ENCODE results near the gene NUP62CL.
"Not testable (repeated sequence)": the region's sequence is repeated elsewhere in the genome, so short reads cannot be mapped to it uniquely, and the experiment has no call there.

Gene NUP62CL, protein sequence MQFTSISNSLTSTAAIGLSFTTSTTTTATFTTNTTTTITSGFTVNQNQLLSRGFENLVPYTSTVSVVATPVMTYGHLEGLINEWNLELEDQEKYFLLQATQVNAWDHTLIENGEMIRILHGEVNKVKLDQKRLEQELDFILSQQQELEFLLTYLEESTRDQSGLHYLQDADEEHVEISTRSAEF

DNA sequence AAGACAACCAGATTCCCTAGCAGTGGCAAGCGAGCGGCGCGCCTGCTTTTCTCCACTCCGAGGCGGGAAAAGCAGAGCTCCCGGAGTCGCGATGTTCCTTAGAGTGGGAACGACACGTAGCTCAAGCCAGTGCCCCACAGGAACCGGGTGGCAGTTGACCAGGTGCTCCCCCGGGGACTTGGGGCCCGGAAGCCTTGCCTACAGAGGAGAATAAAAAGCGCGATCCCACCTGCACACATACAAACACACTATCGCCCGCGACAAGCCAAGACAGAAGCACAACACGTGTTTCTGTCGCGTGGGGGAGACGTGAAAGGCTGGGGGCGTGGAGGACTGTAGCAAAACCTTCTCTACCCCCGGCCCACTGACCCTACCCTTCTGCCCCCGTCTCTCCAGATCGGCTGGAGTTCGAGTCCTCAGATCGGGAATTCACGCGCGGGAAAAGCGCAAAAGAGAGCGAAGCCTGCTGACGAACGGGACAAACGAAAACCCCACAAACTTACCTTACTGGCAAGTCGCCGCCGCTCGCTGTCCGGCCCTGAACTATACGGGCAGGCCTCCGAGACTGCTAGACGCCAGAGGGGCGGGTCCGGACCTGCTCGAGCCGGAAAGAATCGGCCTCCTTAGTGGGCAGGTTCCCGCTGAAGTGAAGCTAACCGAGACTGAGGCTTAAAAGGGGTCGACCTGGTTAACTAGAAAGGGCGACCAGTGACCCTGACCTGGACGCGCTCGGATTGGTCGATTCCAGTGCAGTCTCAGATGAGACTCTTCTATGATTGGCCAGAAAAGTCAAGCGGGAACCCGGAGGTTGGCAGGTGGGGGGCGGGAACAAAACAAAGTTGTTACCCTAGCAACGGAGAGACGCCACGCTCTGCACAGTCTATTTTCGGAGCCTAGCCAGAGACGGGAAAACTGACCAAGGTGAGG is at the start of gene NUP62CL, which contains the start of gene DNAAF6:
Gene NUP62CL, minus strand, starts transcription at position 664 of the 927 bp plus-strand sequence. CDS start 31,287 bp downstream, outside the sequence.
Gene DNAAF6, plus strand, starts transcription at position 842 of the 927 bp plus-strand sequence. CDS start 6,265 bp downstream, outside the sequence.
- peak; percentile 7 to 29 for DNase-seq (ENCODE audit: low read depth in 2 of 2)

DNA sequence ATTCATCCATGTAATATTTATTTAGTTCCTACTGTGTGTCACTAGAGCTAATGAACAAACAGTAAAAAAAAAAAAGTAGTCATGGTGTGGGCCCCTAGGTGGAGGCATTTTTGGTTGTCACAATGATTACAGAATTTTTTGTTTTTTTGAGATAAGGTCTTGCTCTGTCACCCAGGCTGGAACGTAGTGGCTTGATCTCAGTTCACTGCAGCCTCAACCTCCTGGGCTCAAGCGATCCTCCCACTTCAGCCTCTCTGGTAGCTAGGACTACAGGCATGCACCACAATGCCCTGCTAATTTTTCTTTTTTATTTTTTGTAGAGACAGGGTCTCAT is 22.2 kb upstream of the NUP62CL start:
- DNase-seq (ENCODE audit: low read depth in 2 of 2) = no peak

GRCh38 chrX:107227780-107228485 is 21.7 kb upstream of the NUP62CL start:
- no peak for DNase-seq (ENCODE audit: low read depth in 2 of 2)

GRCh38 chrX:107226757-107227156 is 20.5 kb upstream of the NUP62CL start:
- no peak for DNase-seq (ENCODE audit: low read depth in 2 of 2)

DNA sequence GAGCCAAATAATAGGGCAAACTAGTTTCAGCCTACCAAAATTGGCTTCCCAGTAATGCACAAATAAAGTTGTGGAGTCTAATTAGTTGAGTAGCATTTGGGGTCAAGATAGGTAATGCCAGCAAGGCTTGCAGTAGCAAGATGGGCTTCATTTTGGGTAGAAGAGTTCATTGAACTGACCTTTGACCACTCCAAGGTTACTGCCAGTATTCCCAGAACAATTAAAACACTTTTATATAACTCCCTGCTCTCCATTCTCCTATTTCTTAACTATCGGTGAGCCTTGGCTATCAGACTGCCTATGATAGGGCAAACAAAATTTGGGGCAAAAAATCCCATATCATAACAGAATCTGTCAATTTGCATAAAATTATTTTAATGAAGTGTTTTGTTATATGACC is 7.2 kb upstream of the NUP62CL start:
- no peak for DNase-seq (ENCODE audit: low read depth in 2 of 2)

- DNase-seq (ENCODE audit: low read depth in 2 of 2) = no peak
Measured at GRCh38 chrX:107207943-107208342, 1.7 kb upstream of the NUP62CL start.

DNA sequence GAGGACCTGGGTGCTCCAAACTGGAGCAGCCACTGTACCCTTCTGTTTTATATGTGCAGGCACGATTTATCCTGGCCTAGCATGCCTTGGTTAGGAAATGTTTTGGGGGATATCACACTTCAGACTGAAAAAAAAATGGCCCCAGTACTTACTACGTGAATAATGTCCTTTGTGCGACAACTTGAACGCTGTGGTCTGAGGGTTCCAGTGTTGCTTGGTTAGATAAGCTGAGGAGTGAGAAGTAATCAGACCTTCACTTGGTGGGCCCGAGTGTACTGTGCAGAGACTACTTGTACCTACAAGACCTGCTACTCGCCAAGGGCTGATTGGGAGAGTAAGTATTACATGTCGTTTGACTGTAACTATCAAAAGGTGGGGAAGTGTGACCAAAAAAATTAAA is 856 bp upstream of the NUP62CL start:
- no peak for DNase-seq (ENCODE audit: low read depth in 2 of 2)

DNA sequence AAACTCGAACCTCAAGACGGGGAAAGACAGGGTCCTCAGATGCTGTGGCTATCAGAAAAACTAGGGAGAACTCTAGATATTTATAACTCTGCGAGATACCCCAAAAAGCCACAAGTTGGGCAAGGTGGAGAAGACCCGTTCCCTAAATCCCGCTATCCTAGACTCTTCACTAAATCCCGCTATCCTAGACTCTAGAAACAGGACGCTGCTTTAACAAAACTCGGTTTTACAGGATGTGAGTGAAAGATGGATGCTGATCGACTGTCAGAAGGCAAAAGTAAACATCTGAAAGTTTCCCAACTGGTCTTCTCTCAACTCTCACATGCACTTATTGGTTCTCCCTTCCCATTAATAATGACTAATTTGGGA is 448 bp upstream of the NUP62CL start:
- DNase-seq (ENCODE audit: low read depth in 2 of 2) = no peak

DNA sequence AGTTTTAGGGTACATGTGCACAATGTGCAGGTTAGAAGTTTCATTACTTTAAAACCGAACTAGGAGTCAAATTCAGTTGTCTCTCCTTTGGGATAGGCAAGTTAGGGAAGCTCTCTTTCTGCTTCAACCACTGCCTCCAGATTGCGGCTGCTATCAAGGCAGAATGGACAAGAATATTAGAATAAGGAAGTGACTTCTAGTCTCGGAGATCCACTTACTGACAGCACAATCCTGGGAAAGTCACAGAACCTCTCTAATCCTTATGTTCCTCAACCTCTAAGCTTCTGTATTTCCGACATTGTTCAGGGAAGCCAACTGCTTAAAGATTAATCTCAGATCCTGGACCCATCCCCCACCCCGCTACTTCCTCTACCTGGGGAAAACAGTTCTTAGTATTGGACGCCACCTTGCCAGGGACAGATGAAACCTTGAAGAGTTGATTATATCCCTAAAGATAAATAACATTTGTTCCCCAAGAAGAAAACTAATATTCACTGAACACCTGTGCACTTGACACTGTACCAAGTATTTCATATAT is 2.1 kb downstream of the NUP62CL start:
- no peak for DNase-seq (ENCODE audit: low read depth in 2 of 2)

DNA sequence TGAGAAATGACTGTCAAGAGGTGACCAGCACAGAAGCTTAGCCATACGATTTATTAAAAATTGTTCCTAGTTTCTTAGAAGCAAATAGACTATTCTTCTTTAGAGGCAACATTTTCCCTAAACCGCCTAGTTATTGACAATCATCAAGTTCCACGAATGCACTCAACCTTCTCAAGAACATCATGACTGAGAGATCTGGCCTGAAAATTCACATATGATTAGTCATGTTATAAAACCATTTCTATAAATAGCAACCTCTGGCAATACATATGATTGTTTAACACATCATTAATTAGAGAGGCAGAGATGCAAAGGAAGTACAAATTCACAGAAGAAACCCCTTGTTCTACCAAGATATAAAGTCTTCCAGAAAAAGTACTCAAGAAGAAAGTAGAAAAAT is 6.7 kb downstream of the NUP62CL start:
- DNase-seq (ENCODE audit: low read depth in 2 of 2) = no peak

- not testable (repeated sequence) for DNase-seq (ENCODE audit: low read depth in 2 of 2)
Measured at GRCh38 chrX:107198074-107198473, 8.2 kb downstream of the NUP62CL start.

- DNase-seq (ENCODE audit: low read depth in 2 of 2) = no peak
Measured at GRCh38 chrX:107197319-107197718, 8.9 kb downstream of the NUP62CL start.

DNA sequence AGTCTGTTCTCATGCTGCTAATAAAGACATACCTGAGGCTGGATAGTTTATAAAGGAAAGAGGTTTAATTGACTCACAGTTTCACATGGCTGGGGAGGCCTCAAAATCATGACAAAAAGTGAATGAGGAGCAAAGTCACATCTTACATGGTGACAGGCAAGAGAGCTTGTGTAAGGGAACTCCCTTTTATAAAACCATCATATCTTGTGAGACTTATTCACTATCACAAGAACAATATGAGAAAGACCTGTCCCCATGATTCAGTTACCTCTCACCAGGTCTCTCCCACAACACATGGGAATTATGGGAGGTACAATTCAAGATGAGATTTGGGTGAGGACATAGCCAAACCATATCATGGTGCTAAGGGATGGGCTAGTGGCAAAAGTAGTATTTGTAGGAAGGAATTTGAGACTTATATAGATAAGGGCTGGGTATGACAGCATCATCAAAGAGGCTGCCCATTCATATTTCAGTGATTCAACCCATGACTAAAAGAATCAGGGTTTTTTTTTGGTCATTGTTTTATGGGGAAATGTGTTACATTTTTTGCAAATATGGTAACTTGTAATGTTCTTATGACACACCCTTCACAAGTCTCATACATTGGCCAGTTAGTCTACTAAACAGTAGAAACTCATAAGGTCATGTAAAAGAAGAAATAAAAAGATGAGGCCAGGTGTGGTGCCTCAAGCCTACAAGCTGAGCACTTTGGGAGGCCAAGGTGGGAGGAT is 34.7 kb downstream of the NUP62CL start:
- no peak for DNase-seq (ENCODE audit: low read depth in 2 of 2)

DNA sequence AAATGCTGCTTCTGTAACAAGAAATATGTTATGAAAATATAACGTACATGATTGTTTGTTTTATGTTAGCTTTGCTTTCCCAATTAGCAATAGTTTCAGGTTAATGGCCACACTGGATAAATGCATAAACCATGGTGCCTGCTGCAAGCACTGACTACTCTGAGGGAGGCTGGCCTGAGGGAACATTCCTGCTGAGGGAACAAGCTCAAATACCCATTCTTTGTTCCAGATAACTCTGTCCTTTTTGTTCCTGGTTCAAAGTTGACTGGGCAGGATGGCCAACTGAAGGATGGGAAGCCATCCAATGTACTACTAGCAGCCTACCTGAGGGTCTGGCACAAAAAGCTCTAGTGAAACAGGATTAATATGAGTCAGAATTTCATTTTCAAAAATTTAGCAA is 37.5 kb downstream of the NUP62CL start:
- no peak for DNase-seq (ENCODE audit: low read depth in 2 of 2)

DNA sequence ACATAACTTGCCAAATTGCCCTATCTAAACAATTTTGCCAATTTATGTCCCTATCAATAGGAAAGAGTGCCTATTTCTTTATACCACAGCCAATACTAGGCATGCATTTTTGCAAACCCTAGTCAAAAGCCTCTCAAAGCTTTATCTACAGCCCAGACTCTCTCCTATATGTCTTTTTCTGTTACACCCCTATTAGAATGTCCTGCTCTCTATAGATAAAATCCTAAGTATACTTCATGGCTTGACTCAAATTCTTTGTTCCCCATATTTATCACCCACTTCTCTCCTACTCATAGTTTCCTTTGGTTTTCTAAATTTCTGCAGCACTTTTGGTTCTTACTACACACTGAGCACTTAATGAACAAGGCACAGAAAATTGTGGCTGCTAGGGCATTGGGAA is 38.0 kb downstream of the NUP62CL start:
- DNase-seq (ENCODE audit: low read depth in 2 of 2) = no peak

- no peak for DNase-seq (ENCODE audit: low read depth in 2 of 2)
Measured at GRCh38 chrX:107167163-107167921, 38.9 kb downstream of the NUP62CL start.

DNA sequence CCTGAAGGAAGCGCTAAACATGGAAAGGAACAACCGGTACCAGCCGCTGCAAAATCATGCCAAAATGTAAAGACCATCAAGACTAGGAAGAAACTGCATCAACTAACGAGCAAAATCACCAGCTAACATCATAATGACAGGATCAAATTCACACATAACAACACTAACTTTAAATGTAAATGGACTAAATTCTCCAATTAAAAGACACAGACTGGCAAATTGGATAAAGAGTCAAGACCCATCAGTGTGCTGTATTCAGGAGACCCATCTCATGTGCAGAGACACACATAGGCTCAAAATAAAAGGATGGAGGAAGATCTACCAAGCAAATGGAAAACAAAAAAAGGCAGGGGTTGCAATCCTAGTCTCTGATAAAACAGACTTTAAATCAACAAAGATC is 48.6 kb downstream of the NUP62CL start:
- DNase-seq (ENCODE audit: low read depth in 2 of 2) = not testable (repeated sequence)

GRCh38 chrX:107155621-107156430 is 50.4 kb downstream of the NUP62CL start:
- DNase-seq (ENCODE audit: low read depth in 2 of 2) = not testable (repeated sequence)

GRCh38 chrX:107154787-107155620 is 51.2 kb downstream of the NUP62CL start:
- DNase-seq (ENCODE audit: low read depth in 2 of 2) = no peak

Data from stimulated activated CD4-positive, alpha-beta T cell treated with anti-CD3 and anti-CD28 coated beads, Interleukin-1b, Interleukin-23, amount 100 ng/mL, for 1 hour (primary cell).